ENCODE results near the gene P3H4.
"Not testable (repeated sequence)": the region's sequence is repeated elsewhere in the genome, so short reads cannot be mapped to it uniquely, and the experiment has no call there.

The P3H4 gene

GRCh38 chr17:41811549-41812380, at the start of gene P3H4:
P3H4 (minus strand) TSS chr17:41811949; CDS start chr17:41811915, 34 bp downstream.
- peak; percentile 60 for TF ChIP-seq CTCF (IDR thresholded peaks at IDR 0.05; ENCODE audit: insufficient read depth, low read depth, low read length, missing control alignments)
- H3K4me3 ChIP-seq (ENCODE audit: low read length) = peak within 1 kb of the TSS; percentile 64
- DNase-seq (ENCODE audit: low read depth) = peak; percentile 86

GRCh38 chr17:41860254-41860931, 48.6 kb upstream of the P3H4 start:
- TF ChIP-seq CTCF (IDR thresholded peaks at IDR 0.05; ENCODE audit: insufficient read depth, low read depth, low read length, missing control alignments) = no peak
- H3K4me3 ChIP-seq (ENCODE audit: low read length) = no peak overlapping the region
- DNase-seq (ENCODE audit: low read depth) = no peak

GRCh38 chr17:41851382-41851781, 39.6 kb upstream of the P3H4 start:
- not testable (repeated sequence) for H3K4me3 ChIP-seq (ENCODE audit: low read length); DNase-seq (ENCODE audit: low read depth)

GRCh38 chr17:41849251-41849990, 37.7 kb upstream of the P3H4 start:
- TF ChIP-seq CTCF (IDR thresholded peaks at IDR 0.05; ENCODE audit: insufficient read depth, low read depth, low read length, missing control alignments) = no peak
- DNase-seq (ENCODE audit: low read depth) = no peak
- no peak overlapping the region for H3K4me3 ChIP-seq (ENCODE audit: low read length)

GRCh38 chr17:41848788-41849187, 37.0 kb upstream of the P3H4 start:
- H3K4me3 ChIP-seq (ENCODE audit: low read length) = no peak overlapping the region
- DNase-seq (ENCODE audit: low read depth) = no peak
- TF ChIP-seq CTCF (IDR thresholded peaks at IDR 0.05; ENCODE audit: insufficient read depth, low read depth, low read length, missing control alignments) = no peak

GRCh38 chr17:41844971-41845370, 33.2 kb upstream of the P3H4 start:
- H3K4me3 ChIP-seq (ENCODE audit: low read length) = no peak overlapping the region
- peak; percentile 76 for DNase-seq (ENCODE audit: low read depth)
- TF ChIP-seq CTCF (IDR thresholded peaks at IDR 0.05; ENCODE audit: insufficient read depth, low read depth, low read length, missing control alignments) = no peak

- DNase-seq (ENCODE audit: low read depth); H3K4me3 ChIP-seq (ENCODE audit: low read length): not testable (repeated sequence)
Observed at GRCh38 chr17:41840781-41841180, 29.0 kb upstream of the P3H4 start.

- DNase-seq (ENCODE audit: low read depth); H3K4me3 ChIP-seq (ENCODE audit: low read length): not testable (repeated sequence)
Observed at GRCh38 chr17:41839448-41839847, 27.7 kb upstream of the P3H4 start.

Measured in epithelial cell of esophagus (primary cell).